ENCODE data around the gene SYMPK.

SYMPK gene

DNA sequence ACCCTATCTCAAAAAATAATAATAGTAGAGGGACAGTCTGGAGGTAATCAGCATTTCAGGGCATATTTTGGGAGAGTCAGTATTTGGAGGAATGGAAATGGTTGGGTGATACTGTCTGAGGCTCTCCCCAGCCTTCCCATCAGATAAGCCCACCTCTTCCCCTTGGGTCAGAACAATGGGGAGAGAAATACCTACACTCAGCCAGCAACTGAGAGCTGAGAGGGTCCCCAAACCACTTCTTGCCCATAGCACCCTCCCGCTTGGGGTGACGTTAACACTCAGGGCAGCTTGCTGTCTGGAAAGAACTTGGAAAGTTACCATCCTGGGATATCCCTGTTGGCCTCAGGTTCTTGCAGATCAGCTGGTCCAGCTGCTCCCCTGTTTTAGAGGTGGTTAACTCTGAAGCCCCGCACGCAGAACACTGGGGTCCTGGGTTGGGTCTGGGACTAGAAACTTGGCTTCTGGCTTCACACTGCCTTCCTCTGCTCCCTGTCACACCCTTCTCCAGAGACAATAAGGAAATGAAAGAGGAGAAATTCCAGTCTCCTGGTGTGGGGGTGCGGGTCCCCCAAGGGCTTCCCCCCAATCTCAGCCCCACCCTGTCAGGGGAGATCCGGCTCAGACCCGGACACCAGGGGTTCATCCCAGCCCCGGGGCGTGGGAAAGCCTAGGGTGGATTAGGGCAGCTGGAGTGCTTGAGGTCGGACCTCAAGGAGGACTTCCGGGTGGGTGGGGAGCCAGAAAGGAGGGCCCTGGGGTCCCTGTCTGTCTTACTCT is 3.6 kb upstream of the SYMPK start:
- no peak for DNase-seq

DNA sequence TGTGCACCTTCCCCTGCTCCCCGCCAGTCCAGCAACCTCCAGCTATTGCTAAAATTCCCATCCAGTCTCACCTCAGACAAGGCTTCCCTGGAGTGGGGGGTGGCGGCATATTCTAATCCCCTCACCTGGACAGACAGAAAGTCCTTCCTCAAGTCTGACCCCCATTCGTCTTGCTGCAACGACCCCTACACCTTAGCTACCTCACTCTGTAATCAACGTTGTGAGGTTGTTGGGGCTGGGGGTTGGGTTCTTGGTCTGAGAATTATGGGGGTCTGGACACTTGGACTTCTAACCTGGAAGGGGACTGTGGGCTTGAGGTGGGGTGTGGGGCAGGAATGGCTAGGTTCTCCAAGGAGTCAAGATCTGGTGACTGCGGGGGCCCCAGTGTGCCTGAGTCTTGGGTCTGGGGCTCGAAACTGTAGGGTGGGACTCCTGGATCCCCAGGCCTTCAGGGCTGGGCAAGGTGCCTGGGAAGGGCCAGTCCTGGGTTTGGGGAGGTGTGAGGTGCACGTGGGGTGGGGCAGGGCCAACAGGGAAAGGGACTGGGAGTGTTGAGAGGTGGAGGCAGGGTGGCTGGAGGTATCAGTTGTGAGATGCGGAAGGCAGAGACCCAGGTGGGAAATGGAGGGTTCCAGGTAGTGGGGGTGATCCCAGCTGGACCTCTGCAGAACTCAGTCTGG is 2.5 kb upstream of the SYMPK start:
- DNase-seq: no peak

DNA sequence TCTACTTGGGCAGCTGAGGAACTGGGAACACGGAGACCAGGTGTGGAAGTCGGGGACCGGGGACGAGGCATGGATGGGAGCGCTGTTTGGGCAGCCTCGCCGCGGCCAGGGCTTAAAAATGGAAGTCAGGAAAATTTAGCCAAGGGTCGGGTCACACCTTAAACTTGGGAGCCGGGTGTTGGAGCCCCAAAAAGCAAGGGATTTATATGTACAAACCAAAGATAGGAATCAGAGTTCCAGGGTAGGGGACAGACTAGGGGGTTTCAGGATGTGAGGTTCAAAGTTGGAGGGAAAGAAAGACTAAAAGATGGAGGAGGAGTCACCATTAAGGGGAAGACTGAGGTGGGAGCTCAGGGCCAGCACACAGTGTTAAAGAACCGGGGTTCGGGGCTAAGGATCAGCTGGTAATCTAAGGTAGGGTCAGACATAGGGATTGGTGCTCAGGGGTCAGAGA is 1.7 kb upstream of the SYMPK start:
- no peak for DNase-seq

DNA sequence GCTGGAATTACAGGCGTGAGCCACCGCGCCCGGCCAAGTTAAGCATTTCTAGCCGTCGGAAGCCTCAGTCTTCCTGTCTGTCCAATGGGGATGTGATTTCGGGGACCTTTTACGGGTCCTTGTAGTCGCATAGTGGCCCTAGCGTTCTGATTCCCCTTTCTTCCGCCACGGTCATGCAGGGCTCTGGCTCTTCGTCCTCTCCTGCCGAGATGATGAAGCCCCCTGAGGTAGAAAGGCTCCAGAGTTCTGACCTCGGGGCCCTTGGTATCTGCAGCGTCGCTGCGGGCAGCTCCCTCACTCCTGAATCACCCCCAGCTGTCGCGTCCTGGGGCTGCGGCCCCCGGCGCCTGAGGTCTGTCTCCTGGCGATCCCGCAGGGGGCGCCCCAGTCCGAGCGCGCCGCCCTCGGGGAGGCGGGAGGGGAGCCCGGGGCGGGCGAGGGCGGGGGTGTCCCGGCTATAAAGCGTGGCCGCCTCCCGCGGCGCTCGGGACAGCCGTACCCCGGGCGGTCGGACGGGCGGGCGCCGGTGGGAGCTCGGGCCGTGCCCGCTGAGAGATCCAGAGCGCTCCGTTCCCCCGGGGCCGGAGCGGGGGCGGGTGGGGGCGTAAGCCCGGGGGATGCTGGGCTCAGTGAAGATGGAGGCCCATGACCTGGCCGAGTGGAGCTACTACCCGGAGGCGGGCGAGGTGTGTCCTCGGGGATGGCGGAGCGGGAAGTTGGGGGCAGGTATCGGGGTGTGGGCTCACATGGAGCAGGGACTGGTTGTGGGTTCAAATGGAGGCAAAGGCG is 1.1 kb upstream of the SYMPK start, which contains the start of gene FOXA3:
FOXA3 (plus strand) TSS at position 487 of the 789 bp plus-strand sequence; CDS start at position 618, 131 bp downstream.
- DNase-seq: peak; percentile 47

DNA sequence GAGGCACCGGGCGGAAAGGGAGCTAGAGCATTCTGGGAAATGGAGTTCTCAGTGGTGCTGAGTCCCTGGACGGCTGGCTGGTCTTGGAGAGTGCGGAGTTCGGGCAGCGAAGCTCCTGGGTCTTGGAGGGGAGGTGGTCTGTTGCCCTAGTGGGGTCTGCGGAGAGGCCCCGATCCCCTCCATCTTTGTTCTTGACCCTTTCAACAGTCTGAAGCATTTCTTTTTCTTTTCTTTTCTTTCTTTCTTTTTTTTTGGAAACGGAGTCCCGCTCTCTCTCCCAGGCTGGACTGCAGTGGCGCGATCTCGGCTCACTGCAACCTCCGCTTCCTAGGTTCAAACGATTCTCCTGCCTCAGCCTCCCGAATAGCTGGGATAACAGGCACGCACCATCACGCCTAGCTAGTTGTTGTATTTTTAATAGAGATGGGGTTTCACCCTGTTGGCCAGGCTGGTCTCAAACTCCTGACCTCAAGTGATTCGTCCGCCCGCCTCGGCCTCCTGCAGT is 440 bp upstream of the SYMPK start:
- no peak for DNase-seq

DNA sequence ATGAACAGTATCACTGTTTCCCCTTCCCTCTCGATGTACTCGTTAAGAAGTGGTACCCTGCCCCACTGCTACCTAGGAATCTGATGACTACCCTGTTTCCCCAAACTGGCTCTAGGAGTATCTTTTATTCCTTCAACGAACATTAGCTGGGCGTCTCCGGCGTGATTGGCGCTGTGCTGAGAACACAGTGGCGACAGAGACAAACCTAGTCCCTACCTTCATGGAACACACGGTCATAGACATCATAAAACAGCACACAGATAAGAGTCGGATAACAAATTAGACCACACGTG is 730 bp downstream of the SYMPK start:
- DNase-seq: no peak

DNA sequence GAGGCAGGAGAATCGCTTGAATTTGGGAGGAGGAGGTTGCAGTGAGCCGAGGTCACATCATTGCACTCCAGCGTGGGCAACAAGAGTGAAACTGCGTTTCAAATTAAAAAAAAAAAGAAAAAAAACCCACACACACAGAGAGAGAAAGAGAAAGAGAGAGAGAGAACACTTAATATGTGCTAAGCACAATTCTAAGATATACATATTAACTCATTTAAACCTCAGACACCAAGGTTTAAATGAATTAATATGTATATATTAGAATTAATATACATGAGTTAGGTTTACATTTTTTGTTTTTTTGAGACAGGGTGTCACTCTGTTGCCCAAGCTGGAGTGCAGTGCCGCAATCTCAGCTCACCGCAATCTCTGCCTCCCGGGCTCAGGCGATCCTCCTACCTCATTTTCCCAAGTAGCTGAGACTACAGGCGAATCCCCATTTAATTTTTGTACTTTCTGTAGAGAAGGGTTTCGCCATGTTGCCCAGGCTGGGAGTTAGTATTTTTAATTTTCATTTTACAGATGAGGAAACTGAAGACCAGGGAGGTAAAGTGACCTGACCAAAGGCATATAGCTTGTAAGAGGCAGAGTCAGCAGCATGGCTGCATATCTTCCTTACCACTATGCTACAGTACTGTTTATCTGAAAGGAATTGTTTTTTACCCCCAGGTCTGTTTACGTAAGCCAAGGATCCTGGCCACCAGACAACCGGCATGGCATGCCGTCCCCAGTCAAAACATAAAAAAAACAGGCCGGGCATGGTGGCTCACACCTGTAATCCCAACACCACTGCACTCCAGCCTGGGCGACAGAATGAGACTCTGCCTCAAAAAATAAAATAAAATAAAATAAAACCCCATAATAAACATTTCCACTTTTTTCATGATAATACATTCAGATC is 2.3 kb downstream of the SYMPK start:
- no peak for DNase-seq

DNA sequence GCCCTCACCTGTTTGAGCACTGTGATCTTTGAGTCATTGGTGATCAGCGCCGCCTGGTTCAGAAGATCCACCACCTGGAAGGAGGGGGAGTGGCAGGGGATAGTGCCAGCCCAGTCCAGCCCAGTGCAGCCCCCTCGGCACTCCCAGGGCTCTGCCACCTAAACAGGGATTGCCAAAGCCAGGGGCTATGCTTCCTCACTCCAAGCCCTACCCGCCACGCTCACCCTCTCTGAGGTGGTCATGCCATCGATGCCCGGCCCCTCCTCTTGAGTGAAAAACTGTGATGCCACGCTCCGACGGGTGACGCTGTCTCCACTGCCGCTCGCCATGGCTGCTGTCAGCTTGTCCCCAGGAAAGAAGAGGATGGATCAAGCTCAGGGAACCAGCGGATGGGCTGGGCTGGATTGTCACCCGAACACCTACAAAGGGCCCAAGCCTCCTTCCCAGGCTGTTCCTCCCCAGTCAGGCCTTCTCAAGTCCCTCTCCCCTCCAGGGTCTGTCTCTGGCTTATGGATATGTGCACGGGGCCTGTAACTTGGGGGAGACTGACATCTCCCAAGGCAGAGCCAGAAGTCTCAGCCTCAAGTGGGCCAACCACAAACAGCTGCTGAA is 8.7 kb downstream of the SYMPK start:
- DNase-seq: no peak

DNA sequence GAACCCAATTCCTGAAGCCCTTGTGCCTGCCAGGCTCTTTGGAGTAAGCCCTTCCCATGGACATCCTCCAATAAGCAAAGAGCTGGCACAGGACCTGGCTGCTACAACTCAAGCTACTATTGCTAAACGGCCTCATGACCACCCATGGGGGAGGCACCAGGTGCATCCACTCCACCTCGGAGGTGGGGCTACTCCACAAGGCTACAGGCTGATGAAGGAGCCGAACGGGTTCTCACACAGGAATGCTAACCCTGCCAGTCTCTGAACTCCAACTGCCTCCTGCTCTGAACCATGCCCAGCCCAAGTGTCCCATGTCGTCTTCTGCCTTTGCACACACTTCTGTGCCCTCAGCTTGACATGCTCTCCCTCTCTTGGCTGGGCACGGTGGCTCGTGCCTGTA is 10.0 kb downstream of the SYMPK start:
- DNase-seq: no peak

DNA sequence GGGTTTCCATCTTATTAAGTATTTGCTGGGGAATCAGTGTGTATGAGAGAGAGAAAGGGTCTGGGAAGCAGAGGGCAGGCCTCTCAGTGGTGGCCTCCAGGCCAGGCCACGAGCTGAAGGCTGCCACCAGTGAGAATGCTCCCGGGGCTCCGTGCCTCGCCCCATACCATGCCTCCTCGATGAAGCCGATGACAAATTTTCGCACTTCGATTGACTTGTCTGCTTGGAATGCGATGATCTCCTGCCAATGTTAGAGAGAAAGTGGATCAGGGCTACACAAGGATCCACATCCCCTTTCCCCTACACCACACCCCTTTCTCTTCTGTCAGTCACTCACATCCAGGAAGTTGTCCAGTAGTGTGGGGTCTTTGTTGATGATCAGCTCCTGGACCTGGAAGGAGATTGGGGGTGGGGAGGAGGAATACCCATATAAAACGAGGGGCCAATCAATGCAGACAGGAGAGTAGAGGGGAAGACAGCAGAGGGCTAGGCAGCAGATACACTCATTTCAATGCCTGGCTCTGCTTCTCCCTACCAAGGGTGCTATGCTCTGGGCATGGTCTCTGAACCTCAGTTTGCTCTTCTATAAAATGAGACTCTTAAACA is 10.7 kb downstream of the SYMPK start:
- DNase-seq: no peak

DNA sequence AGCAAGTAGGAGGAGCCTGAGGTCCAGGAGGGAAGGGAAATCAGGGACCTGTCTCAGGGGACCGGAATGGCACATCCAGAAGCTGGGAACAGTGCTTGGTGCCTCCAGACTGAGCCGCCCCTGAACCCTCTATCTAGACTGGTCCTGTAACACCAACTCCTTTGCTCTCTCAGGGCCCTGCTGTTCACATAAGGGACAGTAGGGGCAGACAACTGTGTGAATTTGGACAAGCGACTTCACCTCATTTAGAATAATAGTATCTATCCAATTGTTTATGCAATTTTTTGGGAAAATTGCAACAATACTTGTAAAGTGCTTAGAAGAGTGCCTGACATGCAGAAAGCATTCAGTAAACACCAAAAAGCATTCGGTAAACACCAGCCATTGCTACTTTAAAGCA is 14.0 kb downstream of the SYMPK start:
- no peak for DNase-seq

DNA sequence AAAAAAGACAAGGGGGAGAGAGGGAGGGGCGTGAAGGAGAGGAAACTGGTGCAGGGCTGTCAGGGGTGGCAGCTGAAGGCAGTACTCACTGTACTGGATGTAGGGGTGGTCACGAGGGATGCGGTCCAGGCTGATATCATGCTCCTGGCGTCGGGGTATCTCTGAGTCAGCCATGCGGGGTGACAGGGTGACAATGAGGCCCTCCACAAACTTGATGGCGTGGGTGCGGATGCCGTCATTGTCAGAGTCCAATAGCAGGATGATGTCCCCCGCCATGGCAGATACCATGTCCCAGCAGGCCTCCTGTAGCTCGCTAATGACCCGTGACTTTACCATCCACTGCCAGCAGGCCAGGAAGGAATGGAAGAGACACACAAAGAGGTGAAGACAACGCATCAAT is 15.3 kb downstream of the SYMPK start:
- DNase-seq: no peak

DNA sequence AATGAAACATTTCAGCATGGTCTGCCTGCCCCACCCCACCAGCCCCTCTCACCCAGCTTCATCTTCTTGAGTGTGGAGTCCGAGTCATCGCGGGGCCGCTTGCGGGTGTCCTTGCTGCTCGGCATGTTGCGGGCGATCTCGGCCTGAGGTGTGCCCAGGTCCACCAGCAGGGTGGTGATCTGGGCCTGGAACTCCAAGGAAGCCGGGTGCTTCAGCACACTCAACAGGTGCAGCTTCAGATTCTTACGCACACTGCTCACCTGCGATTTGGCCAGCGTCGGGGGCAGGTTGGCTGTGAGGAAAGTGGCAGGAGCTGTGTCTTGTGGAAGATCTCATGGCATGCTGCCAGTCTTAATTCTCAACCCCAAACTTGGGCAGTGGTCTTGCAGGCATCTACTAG is 20.7 kb downstream of the SYMPK start:
- no peak for DNase-seq

DNA sequence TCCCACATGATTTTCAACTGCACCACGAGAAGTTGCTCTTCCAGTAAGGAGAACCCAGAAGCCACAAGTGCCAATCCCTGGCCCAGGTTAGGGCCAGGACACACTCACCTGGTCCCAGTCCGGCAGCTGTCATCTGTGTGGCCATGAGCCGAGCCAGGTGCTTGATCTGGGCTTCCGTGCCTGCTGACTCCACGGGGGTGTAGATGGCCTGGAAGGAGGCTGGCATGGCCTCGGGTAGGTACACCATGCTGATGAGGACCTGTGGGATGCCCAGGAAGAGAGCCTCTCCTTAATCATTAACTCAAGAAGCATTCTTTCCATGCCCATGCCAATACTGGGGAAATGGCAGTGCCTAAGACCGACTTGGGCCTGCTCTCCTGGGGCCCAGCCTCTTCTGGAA is 28.0 kb downstream of the SYMPK start:
- DNase-seq: no peak

DNA sequence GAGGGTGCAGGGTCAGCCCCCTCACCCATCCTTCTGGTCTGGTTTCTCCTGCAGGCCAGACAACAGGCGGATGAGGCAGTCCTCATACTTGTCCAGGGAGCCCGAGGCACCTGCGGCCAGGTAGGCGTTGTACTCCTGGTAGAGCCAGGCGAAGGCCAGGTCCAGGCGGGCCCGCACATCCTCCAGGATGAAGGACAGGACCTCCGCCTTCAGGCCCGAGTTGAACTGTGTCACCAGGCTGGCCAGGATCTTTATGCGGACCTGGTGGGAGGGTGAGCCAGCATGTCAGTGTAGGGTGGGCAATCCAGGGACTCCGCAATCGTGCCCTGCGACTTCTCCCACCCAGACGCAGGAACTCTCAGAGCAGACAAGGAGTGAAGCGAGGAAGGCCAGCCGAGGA is 34.0 kb downstream of the SYMPK start:
- DNase-seq: no peak

DNA sequence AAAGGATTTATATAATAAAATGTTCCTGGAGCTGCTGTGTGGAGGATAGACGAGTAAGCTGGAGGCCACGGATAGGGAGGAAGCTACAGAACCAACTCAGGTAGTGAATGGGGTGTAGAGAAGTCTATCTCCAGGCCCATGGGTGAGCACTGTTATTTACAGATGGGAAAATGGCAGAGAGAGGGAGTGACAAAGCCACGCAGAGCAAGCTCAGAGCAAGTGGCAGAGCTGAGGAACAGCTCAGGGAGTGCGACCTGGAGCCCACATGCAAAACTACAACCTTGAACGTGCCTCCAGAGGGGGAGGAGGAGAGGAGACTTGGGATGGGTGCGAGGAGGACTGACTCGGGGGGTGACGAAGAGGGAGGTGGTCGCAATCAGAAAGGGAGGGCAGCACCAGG is 34.4 kb downstream of the SYMPK start:
- no peak for DNase-seq

DNA sequence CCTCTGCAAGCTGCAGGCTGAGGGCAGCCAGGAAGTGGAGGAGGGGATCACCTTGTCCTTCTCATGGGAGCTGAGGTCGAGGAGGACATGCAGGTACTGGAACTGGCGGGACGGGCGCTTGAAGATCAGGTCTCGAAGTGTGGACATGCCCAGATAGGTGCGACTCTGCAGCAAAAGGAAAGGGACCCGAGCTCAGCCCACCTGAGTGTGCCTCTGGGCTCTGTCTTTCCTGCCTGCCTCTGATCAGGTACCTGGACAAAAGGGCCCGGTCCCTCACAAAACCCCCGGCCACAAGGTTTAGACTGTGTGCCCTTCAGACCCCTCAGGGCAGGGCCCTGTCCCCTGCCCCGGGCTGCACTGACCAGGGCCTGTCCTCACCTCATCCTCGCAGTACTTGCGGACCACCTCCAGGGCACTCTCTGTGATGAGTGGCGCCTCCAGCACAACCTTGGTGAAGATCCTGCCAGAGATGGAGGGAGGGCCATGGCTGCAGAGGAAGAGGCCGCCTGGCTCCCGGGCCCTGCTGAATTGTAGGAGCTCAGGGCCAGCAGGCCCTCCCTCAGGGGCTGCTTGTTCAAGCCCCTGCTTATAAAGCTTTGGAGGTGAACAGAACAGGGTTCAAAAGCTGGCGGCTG is 35.4 kb downstream of the SYMPK start:
- DNase-seq: no peak

DNA sequence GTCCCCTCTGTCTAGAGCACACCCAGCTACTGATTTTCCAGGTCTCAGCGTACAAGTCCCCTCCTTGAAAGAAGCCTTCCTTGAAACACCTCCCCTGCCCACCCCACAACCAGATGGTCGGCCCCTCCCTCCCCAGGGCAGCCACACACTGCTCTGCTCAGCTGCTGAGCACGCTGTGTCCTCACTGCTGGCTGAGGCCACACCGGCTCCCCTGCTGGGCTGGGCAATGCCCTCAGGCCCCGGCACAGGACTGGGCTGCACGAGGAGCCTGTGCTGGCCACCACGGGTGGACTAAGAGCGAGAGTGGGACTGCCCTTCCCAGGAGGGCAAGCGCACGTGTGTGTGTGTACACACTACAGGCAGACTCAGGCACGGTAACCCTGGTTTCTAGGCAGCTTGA is 36.0 kb downstream of the SYMPK start:
- no peak for DNase-seq

DNA sequence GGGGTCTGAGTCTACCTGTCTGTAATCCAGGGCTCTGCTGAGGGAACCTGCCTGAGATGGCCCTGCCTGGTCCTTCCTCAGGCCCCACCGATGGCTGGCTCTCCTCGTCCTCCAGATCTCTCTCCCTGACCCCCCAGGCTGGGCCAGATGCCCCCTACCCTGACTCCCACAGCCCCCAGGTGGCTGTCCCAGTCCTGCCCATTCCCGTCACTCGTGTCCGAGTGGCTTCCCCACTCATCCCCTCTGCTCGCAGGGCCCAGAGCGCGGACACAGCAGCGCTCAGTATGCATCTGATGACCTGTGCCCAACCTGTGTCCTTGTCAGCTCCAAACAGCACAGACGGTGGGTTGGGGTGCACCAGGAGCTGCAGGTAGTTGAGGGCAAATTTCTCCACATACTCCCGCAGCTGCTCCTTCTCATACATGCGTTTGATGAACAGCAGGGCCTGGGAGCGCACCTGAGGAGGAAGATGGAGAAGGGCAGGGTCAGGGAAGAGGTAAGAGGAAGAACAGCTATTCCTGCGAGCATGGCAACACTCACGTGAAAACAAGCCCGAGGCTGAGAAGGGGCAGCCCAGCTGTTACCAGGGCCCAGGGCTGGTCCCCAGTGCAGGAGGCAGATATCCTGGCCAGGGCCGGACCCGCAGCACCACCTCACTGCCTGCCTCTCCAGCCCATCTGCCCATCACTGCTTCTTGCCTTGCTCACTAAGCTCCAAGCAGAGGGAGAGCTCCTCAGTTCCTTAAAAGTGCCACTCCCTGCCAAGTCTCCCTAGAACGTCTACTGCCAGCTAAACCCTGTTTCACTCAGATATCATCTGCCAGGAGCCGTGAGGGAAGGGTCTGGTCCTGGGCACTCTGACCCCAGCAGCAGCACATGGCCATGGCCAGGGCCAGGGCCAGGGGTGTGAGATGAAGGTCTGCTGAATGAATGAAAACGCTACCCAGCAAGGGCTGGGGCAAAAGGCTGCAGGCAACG is 36.7 kb downstream of the SYMPK start:
- DNase-seq: no peak

DNA sequence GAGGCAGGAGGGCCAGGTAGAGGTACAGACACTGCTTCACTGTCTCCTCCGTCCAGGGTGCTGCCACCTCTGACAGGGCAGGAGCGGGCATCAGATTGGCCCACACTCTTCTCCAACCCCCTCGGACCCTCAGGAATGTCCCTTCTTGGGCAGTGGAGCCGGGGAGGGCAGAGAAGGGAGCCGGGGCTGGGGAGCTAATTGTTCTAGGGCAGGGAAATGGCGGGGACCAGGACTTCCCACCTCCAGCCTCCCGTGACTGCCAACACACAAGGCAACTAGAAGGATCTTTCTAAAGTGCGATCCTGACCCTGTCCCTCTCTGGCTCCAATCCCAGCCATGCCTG is 37.7 kb downstream of the SYMPK start:
- no peak for DNase-seq
